CD4-positive, alpha-beta T cell treated with Interleukin-15 for 1 hour (primary cell): ENCODE results near the gene SNX9.

Source experiments
- DNase-seq: peaks from one replicate; pipeline ENCODE4 v3.0.0-alpha.2; 2020

SNX9 gene

GRCh38 chr6:157804448-157805327 is 18.4 kb upstream of the SNX9 start:
- DNase-seq = no peak

- no peak for DNase-seq
Observed at GRCh38 chr6:157806131-157806855, 16.8 kb upstream of the SNX9 start.

- DNase-seq = no peak
Observed at GRCh38 chr6:157806856-157807215, 16.2 kb upstream of the SNX9 start.

GRCh38 chr6:157808405-157808950 is 14.6 kb upstream of the SNX9 start:
- no peak for DNase-seq

DNA sequence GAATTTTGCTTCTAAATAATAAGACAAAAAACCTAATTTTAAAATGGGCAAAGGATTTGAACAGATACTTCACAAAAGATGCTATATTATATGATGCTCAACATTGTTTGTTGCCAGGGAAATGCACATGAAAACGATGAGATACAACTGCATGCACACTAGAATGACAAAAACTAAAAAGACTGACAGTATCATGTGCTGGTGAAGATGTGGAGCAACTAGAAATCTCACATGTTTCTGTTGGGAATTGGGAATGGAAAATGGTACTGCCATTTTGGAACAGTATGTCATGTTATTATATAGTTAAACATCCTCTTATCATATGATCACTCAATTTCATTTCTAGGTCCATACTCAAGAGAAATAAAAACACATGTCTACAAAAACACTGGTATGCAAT is 13.4 kb upstream of the SNX9 start:
- DNase-seq = no peak

- DNase-seq = no peak
Observed at GRCh38 chr6:157811137-157811475, 11.9 kb upstream of the SNX9 start.

GRCh38 chr6:157811476-157812173 is 11.4 kb upstream of the SNX9 start:
- no peak for DNase-seq

DNA sequence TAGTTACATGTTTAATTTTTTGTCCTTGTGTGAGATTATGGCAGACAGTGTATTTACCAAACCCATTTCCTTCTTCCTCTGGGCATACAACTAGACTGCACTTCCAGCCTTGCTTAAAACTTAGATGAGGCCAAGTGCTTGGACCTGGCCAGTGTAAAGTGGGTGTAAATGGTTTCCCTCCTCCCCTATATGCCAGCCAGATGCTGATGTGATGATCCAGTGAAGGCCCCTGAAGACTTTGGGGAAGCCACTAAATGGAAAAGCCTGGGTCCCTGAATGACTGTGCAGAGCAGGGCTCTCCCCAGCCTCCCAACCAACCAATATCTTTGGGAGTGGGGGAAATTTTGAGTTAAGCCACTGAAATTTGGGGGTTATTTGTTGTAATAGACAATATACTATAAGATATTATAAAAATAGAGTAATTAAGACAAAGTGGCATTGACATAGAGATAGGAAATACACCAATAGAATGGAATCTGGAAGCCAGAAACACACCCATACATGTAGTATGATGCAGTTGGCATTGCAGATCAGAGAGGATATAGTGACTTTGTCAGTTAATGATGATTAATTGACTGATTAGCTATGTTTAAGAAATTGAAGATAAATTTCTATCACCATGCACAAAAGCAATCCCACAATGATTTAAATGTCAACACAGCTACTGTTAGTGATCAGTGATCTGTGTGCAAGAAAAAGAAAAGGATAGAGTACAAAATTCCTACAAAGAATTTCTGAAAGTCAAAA is 10.4 kb upstream of the SNX9 start:
- no peak for DNase-seq

DNA sequence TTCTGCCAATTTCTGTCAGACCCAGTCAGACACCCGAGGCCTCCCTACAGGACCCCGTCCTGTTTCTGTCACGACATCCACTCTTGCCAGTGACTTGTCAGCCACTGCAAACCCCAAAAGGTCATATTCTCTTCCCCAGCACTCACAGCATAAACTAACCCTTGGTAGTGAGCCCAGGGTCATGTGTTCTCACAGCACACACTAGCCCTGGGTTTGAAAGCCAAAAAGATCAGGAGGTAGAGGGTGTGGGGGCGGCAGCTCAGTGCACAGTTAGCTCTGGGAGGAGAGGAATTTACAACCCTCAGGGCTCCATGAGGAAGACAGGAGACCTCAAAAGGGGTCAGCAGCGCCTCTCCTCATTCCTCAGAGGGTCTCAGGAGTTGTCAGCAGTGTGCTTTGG is 9.9 kb upstream of the SNX9 start:
- no peak for DNase-seq

DNA sequence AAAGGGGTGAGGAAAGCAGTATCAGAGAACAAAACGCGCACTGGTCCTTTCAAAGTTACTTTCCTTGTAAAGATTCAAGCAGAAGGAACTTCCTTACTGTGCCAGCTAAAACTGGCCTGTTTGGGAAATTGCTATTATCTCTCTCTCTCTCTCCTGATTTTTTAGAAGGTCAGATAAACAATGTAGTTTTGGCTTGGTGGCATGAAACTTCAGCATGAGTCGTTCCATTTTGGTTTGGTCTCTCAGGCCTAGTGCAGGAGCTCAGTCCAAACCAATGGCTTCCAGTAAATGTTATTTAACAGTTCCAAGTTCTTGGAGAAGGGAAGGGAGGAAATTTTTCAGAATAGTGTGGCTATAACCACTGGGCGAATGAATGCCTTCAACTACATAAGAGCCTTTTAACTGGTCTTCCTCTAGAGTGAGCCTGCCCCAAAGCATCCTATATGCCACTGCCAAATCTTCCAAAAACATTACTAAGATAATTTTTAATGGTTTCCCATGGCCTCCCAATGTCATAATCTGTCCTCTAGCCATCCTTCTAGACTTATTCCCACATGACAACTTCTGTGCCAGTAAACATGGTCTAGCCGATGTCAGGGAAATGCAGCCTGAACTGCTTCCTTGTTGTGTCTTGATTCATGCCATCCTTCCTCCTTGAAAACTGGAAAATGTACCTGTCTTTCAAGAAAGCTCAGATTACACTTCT is 9.1 kb upstream of the SNX9 start:
- no peak for DNase-seq

DNA sequence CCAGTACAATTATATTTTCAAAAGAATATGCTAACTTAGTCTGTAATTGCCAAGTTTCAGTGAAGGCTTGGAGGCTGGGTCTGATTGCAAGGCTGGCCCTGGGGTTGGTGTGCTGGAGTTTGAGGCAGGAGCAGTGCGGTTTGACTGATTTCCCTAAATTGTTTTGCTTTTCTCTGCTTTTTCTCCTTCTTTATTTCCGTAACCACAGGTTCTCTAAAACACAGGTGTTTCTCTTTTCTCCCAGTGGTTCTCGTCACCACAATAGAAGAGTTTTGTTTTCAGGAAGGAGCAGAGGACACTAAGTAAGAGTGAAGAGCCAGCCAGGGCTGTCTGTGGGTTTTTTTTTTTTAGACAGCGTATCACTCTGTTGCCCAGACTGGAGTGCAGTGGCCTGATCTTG is 8.2 kb upstream of the SNX9 start:
- no peak for DNase-seq

DNA sequence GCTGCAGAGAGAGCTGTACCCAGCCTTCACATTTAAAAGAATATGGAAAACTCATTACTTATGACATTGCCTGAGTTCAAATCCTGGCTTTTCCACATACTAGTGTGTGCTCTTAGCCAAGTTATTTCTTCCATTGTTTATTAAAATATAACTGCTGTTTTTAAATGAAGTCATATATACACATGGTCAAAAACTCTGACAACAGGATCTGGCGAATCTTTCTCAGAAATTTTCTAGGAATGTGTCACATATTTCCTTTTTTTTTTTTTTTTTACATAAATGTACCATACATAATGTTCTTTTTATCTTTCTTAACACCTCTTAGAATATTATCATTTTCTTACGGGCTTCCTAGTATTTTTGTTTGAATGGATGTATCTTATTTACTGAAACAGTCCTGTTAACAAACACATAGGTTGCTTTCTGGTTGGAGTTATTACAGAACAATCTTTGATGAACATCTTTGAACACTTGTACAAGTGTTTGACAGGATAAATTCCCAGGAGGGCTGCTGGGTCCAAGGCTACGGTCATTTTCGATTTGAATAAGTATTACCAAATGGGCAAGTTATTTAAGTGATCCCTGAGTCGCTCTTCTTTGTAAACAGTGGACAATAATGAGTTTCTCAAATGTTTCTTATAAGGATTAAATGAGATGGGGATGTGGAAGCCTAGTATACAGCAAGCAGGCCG is 1.6 kb upstream of the SNX9 start:
- no peak for DNase-seq

DNA sequence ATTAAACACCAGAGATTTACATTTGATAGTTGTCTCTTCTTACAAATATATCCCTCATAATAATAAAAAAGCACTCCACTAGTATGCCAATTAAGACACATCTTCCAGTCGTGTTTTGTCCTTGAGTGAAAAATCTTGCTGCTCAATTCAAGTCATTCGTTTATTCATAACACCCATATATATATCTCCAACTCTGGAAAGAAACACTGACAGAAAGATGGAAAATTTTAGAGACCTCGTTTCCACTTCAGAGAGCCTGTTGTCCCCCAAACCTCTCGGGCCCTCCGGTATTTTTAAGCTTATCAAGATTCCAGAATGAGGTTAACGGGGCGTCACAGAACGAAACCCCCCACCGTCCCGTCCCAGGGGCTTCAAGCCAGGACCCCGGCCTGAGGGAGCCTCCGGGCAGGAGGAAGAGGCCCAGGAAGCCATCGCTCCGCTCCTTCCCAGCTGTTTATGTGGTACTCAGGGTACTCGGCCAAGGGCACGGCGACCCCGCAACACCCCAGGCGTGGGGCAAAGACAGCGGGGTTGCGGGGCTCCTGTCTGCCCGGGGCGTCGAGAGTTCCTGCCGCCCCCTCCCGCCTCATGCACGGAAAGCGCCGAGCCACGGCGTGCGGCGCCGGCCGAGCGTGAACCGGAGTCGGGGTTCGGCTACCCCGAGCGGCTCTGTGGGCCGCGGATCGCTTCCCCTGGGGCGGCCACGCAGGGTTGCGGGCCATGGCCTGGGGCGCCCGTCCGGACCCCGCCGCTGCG is 623 bp upstream of the SNX9 start:
- DNase-seq = no peak

DNA sequence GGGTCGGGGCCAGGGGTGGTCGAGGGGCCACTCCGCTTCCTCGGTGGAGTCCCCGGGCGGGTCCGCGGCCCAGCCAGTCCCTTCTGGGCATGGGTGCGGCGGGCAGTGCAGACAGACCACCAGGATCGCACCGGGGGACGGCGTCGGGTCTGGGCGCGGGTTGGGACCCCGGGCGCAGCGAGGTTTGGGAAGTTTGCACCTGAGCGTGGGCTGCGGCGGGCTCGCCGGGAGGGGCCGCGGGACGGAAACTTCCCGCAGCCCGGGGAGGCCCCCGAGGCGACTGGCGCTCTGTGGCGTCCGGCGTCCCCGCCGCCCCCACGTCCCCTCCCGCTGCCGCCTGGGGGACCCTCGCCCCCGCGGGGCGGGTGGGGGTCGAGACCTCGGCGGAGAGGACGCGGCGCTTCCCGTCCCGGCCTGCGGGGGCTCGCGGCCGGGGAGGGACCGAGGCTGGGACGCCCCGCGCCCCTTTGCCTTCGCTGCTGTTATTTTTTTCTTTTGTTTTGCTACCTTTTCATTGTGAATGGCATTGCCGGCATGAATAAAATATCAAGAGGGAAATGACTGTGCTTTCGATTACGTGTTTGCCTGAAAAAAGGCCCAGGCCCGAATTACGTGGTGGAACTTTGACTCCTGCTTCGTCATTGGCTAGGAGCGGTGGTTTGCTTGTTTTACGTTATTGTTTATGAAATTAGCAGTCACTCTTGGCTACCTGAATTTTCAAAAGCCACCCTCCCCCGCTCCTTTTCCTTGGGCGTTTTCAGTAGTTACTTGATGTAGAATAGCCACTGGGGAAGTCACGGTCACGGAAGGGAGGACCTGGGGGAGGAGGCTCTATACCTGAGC is 703 bp downstream of the SNX9 start:
- DNase-seq = peak; percentile 86

DNA sequence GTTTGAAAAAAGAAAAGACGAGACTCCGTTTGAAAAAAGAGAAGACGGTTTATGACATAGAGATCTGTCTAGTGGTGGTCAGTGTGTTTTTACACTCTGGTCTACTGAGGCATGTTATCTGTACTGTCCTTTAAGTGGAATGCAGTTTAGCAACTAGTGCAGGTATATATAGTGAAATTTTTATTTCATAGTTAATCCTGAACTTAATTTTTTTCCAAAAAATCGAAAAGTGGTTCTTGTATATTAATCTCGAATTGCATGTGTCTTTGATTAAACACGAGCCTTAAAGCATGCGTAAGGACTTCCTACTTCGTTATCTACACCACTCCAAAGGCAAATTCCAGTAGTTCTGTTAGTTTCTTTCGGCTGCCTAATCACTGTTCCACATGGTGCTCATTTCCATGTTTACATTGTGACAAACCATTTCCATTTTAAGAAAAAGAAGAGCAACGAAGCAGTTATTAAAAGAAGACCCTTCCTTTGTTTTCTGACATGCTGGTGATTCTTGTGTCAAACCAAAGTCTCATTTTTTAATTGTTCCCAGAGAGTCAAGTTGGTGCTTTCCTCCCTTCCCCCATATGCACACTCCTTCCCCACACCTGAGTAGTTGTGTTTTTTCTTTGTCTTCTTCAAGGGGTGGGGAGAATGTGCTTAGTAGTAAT is 2.3 kb downstream of the SNX9 start:
- no peak for DNase-seq

DNA sequence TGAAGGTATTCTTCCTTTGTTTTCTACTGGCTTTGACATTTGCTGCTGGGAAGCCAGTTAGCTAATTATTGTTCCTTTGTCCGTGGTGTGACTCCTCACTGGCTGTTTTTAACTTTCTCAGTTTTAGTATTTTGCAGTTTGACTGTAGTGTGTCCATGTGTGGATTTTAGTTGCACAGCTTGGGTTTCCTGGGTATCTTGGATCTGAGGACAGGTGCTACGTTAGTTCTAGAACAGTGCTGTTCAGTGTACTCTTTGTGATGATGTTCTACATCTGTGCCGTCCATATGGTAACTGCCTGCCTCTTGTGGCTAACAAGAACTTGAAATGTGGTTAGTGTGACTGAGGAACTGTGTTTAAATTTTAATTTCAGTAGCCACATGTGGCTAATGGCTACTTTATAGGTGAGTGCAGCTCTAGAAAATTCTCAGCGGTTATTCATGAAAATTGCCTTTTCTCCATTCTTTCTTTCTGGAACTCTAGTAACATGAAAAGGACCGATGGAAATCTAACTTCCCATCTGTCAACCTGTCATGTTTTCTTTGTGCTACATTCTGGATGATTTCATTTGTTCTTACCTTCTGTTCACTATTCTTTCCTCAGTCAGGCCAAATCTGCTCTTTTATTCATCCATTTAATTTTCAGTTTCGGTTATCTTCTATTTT is 7.4 kb downstream of the SNX9 start:
- no peak for DNase-seq

DNA sequence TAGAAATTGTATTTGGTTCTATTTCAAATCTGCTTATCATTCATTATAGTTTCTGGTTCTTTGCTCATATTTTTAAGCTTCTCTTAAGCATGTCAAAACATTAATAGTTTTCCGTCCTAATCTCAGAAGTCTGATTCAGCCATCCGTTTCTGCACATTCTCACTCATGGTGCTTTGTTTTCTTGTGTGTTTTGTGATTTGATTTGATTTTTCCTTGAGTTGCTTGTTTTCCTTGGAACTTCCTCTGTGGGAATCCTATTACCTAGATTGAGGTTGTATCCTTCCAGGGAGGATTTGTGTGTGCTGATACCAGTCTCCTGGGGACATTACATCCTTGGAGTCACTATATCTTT is 7.9 kb downstream of the SNX9 start:
- no peak for DNase-seq

DNA sequence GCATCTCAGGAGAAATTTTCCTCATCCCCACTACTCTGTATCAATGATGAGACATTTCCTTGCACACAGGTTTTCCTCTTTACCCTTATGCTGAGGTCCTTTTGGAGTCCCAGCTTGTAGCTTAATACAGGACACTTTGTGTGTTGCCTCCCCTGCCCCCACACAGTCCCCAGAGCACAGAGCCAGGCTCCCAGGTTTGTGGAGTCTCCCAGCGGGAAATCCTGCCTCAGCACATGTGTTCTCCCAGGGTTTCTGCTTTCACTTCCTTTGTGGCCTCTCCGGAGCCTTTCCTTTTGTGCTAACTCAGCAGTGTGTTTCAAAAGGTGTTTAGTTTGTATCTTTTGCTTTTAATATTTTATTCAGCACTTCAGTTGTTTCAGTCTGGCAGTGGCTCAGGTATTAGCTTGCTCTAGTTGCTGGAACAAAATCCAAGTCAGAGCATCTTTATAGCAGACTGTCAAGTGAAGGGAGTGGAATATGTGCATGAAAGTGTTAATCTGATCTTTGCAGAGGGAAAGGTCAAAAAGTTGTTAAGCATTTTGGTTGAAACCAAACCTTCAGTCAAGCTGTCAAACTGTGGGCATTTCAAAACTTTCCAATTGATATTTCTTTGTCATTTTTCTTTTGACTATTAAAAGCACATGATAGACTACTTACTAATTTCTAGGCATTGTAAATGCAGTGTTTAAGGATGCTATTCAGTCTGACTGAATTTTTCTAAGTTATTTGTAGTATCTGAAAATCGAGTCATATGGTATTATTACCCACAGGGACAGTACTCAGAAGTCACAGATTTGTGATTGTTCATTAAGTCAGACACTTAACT is 8.6 kb downstream of the SNX9 start:
- DNase-seq = no peak
